ENCODE data around the gene CIB4.

DNA sequence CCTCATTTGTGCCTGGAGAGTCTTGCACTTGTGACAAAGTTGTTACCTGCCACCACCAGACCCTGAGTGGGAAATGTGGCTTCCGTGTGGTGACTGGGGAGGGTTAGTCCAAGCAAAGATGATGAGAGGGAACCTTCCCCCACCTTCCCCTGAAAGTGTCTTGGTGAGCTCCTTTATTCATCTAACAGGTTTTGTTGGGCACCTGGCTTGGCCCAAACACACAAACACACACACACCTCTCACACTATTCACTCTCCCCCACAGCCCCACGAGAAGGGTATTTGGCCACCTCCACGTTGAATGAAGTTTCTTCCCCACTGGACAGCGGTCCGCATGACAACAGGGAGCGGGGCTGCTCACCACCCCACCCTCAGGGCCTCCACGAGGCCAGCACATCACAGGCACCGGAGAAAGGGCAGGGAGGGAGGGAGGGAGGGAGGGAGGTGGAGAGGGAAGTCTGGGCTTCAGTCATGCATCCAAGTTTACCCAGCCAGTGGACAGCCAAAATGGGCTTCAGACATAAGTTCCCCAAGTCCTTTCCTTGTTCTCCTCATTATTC, 1.4 kb downstream of the CIB4 start:
- TF ChIP-seq EP300 (IDR thresholded peaks at IDR 0.05), result no peak
- no peak for TF ChIP-seq POLR2A (IDR thresholded peaks at IDR 0.05; ENCODE audit: low read depth)
